IMR-90 (cell line): Measurements from ENCODE around the gene NPFFR1. TPM values are rescaled to one million over a fixed set of nuclear protein-coding genes. Genes with fewer than 3 reads are reported as not detected.
A peak's percentile ranks its signal among the peaks of the same experiment; 100 is the strongest.

ENCODE experiments used
- ATAC-seq: fragments of 200-7000 bp; cut with Tn5 transposase; 2 replicates; pipeline ENCODE4 v1.9.1; 2020; ENCODE audit warnings: low read depth, mild to moderate bottlenecking, moderate library complexity
- BruUV-seq: library from RNA; stranded (reverse); fragments of 400-500 nt; replicated peaks from 2 replicates; lab custom pipeline; 2021; lab: Mats Ljungman, UMichigan
- CTCF ChIA-PET: fragments of 300-600 bp; formaldehyde crosslinking; extraction: SDS; loops from one replicate; lab custom pipeline; 2021; ENCODE audit warnings: antibody characterized with exemption; lab: Yijun Ruan, JAX
- POLR2A ChIA-PET: fragments of 300-600 bp; sonication (Branson Sonifier 250); formaldehyde crosslinking; loops from one replicate; lab custom pipeline; 2022; ENCODE audit warnings: antibody characterized with exemption; ENCODE audit not compliant: unreplicated experiment; lab: Charles Lee
- DNase-seq: peaks from one replicate; pipeline ENCODE4 v3.0.0; 2013
- H2AFZ ChIP-seq: replicated peaks from 2 replicates; pipeline ENCODE3; 2013; ENCODE audit warnings: low read length, mild to moderate bottlenecking; ENCODE audit not compliant: poor library complexity
- H2AK5ac ChIP-seq: 2 replicates; pipeline ENCODE4 v1.6.1; 2013; ENCODE audit warnings: low read depth, low read length, inconsistent platforms
- H2AK9ac ChIP-seq: replicated peaks from 2 replicates; pipeline ENCODE3; 2013; ENCODE audit warnings: mild to moderate bottlenecking, low read depth, low read length, moderate library complexity; ENCODE audit not compliant: poor library complexity
- H2BK120ac ChIP-seq: 2 replicates; pipeline ENCODE4 v1.6.1; 2013; ENCODE audit warnings: low read depth, low read length, inconsistent platforms
- H2BK15ac ChIP-seq: 3 replicates; pipeline ENCODE4 v1.6.1; 2013; ENCODE audit warnings: low read depth, low read length, inconsistent platforms
- H2BK20ac ChIP-seq: 2 replicates; pipeline ENCODE4 v1.6.1; 2013; ENCODE audit warnings: low read depth, mild to moderate bottlenecking, inconsistent platforms, low read length, moderate library complexity
- H2BK5ac ChIP-seq: 2 replicates; pipeline ENCODE4 v1.6.1; 2013; ENCODE audit warnings: mild to moderate bottlenecking, low read depth, low read length, inconsistent platforms; ENCODE audit not compliant: poor library complexity, severe bottlenecking
- H3K14ac ChIP-seq: replicated peaks from 2 replicates; pipeline ENCODE4 v1.6.1; 2013; ENCODE audit warnings: low read depth, low read length, inconsistent platforms
- H3K18ac ChIP-seq: 2 replicates; pipeline ENCODE4 v1.6.1; 2013; ENCODE audit warnings: low read depth, low read length, control low read depth
- H3K23ac ChIP-seq: 2 replicates; pipeline ENCODE4 v1.6.1; 2013; ENCODE audit warnings: low read depth, low read length, inconsistent platforms
- H3K27ac ChIP-seq: 2 replicates; pipeline ENCODE4 v1.5.1; 2013; ENCODE audit warnings: mild to moderate bottlenecking, control low read depth, low read length; ENCODE audit not compliant: insufficient read depth
- H3K27me3 ChIP-seq: 2 replicates; pipeline ENCODE4 v1.6.1; 2013; ENCODE audit warnings: low read length; ENCODE audit not compliant: control insufficient read depth, insufficient read depth
- H3K36me3 ChIP-seq: 2 replicates; pipeline ENCODE4 v1.6.1; 2013; ENCODE audit warnings: low read length, mixed read lengths; ENCODE audit not compliant: control insufficient read depth, insufficient read depth
- H3K4ac ChIP-seq: 2 replicates; pipeline ENCODE4 v1.6.1; 2013; ENCODE audit warnings: low read depth, low read length, inconsistent platforms
- H3K4me1 ChIP-seq: 2 replicates; pipeline ENCODE4 v1.6.1; 2013; ENCODE audit warnings: low read length, mixed read lengths; ENCODE audit not compliant: control insufficient read depth, insufficient read depth
- H3K4me2 ChIP-seq: 2 replicates; pipeline ENCODE4 v1.6.1; 2013; ENCODE audit warnings: low read depth, mild to moderate bottlenecking, control low read depth, low read length, moderate library complexity
- H3K4me3 ChIP-seq: 2 replicates; pipeline ENCODE4 v1.5.1; 2013; ENCODE audit warnings: low read depth, mild to moderate bottlenecking, control low read depth, low read length, moderate library complexity; ENCODE audit not compliant: insufficient read depth
- H3K56ac ChIP-seq: 2 replicates; pipeline ENCODE4 v1.6.1; 2013; ENCODE audit warnings: low read length, inconsistent platforms; ENCODE audit not compliant: insufficient read depth; ENCODE audit errors: extremely low read depth
- H3K79me1 ChIP-seq, 2 experiments: 2 replicates each; pipeline ENCODE4 v1.6.1; 2013; ENCODE audit warnings: low read length in 2 of 2, inconsistent platforms in 1 of 2, low read depth in 1 of 2
- H3K9ac ChIP-seq: 2 replicates; pipeline ENCODE4 v1.6.1; 2013; ENCODE audit warnings: low read depth, low read length, control low read depth
- H3K9me1 ChIP-seq: 2 replicates; pipeline ENCODE4 v1.6.1; 2013; ENCODE audit warnings: low read length, inconsistent platforms; ENCODE audit not compliant: insufficient read depth
- H3K9me3 ChIP-seq: 2 replicates; pipeline ENCODE4 v1.6.1; 2013; ENCODE audit warnings: low read length; ENCODE audit not compliant: control insufficient read depth, insufficient read depth
- H4K20me1 ChIP-seq: 2 replicates; pipeline ENCODE4 v1.6.1; 2013; ENCODE audit warnings: low read length, inconsistent platforms; ENCODE audit not compliant: insufficient read depth
- H4K5ac ChIP-seq: 2 replicates; pipeline ENCODE4 v1.6.1; 2013; ENCODE audit warnings: mild to moderate bottlenecking, low read depth, low read length, control low read depth
- H4K8ac ChIP-seq, 2 experiments: 2 replicates each; pipeline ENCODE4 v1.6.1; 2013; ENCODE audit warnings: low read depth in 2 of 2, low read length in 2 of 2, control low read depth in 1 of 2, inconsistent platforms in 1 of 2
- H4K91ac ChIP-seq: 2 replicates; pipeline ENCODE4 v1.6.1; 2013; ENCODE audit warnings: low read depth, low read length, inconsistent platforms; ENCODE audit not compliant: insufficient read depth
- BHLHE40 ChIP-seq: fragments of 150-350 bp; IDR thresholded peaks from 2 replicates; pipeline ENCODE4 v1.6.1; 2016; ENCODE audit warnings: mild to moderate bottlenecking, low read depth, low read length
- CEBPB ChIP-seq: IDR thresholded peaks from 2 replicates; pipeline ENCODE4 v1.6.1; 2012; ENCODE audit warnings: low read depth, low read length, improper control_type of control experiment
- CHD1 ChIP-seq: IDR thresholded peaks from 2 replicates; pipeline ENCODE4 v1.6.1; 2012; ENCODE audit warnings: low read depth, low read length, improper control_type of control experiment
- FOS ChIP-seq: fragments of 150-350 bp; IDR thresholded peaks from 2 replicates; pipeline ENCODE4 v1.6.1; 2016; ENCODE audit warnings: low read depth, low read length
- MAFK ChIP-seq: IDR thresholded peaks from 2 replicates; pipeline ENCODE4 v1.6.1; 2012; ENCODE audit warnings: low read depth, low read length, improper control_type of control experiment
- MXI1 ChIP-seq: IDR thresholded peaks from 2 replicates; pipeline ENCODE4 v1.6.1; 2012; ENCODE audit warnings: low read depth, mild to moderate bottlenecking, low read length, moderate library complexity, borderline replicate concordance
- RCOR1 ChIP-seq: IDR thresholded peaks from 2 replicates; pipeline ENCODE4 v1.6.1; 2012; ENCODE audit warnings: mild to moderate bottlenecking, low read length, improper control_type of control experiment; ENCODE audit not compliant: insufficient replicate concordance
- SMC3 ChIP-seq: fragments of 150-350 bp; IDR thresholded peaks from 2 replicates; pipeline ENCODE4 v1.6.1; 2016; ENCODE audit warnings: low read depth, mild to moderate bottlenecking, antibody characterized with exemption, low read length, moderate library complexity
- WGBS, 2 experiments: methylation state at CpG; one replicate each; pipeline versions ENCODE4 v1.1.5 to v1.1.7; 2013; ENCODE audit warnings: missing lambda C conversion rate in 2 of 2; ENCODE audit not compliant: insufficient read length in 1 of 2; ENCODE audit errors: extremely low coverage in 2 of 2; 5-methylcytosine and 5-hydroxymethylcytosine counted together
- dilution Hi-C: fragments of 300-500 bp; cut with HindIII; formaldehyde crosslinking; loops from one replicate; pipeline ENCODE4 v1.14.3; 2018; ENCODE audit warnings: low sequenced_read_pairs; ENCODE audit not compliant: unreplicated experiment
- in situ Hi-C: fragments of 300-500 bp; cut with MboI; formaldehyde crosslinking; loops from 3 replicates; pipeline ENCODE4 v1.14.3; 2019; ENCODE audit warnings: low sequenced_read_pairs, inconsistent platforms, mixed read lengths
- intact Hi-C: fragments of 100-400 bp; cut with micrococcal nuclease; formaldehyde crosslinking; loops from 2 replicates; pipeline ENCODE4 v1.10.0; 2022
- polyA plus RNA-seq, 3 experiments: library from polyadenylated mRNA; depleted of rRNA; stranded (reverse); fragments of >200 nt; gene quantifications; 2 replicates each; pipeline ENCODE4 v1.2.3, GENCODE V29; 2012; ENCODE audit warnings: low replicate concordance in 1 of 3
- total RNA-seq: library from RNA; depleted of rRNA; stranded (reverse); fragments of >200 nt; gene quantifications from 2 replicates; pipeline ENCODE4 v1.2.3, GENCODE V29; 2012
- TF ChIP-seq, protein P1 (sequence below): fragments of 150-350 bp; IDR thresholded peaks from 2 replicates; pipeline ENCODE4 v1.6.1; 2016; ENCODE audit warnings: low read depth, mild to moderate bottlenecking, low read length, moderate library complexity, borderline replicate concordance
- TF ChIP-seq, protein P2 (sequence below): fragments of 150-350 bp; IDR thresholded peaks from 2 replicates; pipeline ENCODE4 v1.6.1; 2017; ENCODE audit warnings: mild to moderate bottlenecking, antibody characterized with exemption, low read length, low read depth

Gene NPFFR1
- total and polyA plus RNA-seq, 2 of the 4 experiments (the other 2 are of a cell fraction) = not detected

- no TSS peak for BruUV-seq
- DNase-seq = no peak
- WGBS, 2 experiments = 25% methylated on average over 45 of the region's 73 CpGs; no CpG with 5 or more reads in 1 of the 2 experiments
These were observed 28.2 kb downstream of the NPFFR1 start for GRCh38 chr10:70255329-70256299.

More at GRCh38 chr10:70255329-70256299, 28.2 kb downstream of the NPFFR1 start:
- CTCF ChIA-PET = interaction anchor here (0.7 to 1.0 kb wide), 2 partner anchors 12 to 13 kb away, joined by 3 read pairs; no protein-coding TSS in a partner anchor
- H2BK120ac ChIP-seq = no peak overlapping the region
- peak overlapping the region; percentile 55 for H2AK9ac ChIP-seq
- in situ Hi-C loops (no loop called here), intact Hi-C loops (no loop called here), dilution Hi-C loops (no loop called here)
- no peak overlapping the region for H2BK20ac ChIP-seq
- H3K4me2 ChIP-seq = no peak overlapping the region
- no peak overlapping the region for H3K56ac ChIP-seq
- no peak for TF ChIP-seq RCOR1
- TF ChIP-seq FOS = no peak
- TF ChIP-seq SMC3 = no peak
- TF ChIP-seq MXI1 = no peak
- no peak for TF ChIP-seq CHD1
- TF ChIP-seq, protein P1, sequence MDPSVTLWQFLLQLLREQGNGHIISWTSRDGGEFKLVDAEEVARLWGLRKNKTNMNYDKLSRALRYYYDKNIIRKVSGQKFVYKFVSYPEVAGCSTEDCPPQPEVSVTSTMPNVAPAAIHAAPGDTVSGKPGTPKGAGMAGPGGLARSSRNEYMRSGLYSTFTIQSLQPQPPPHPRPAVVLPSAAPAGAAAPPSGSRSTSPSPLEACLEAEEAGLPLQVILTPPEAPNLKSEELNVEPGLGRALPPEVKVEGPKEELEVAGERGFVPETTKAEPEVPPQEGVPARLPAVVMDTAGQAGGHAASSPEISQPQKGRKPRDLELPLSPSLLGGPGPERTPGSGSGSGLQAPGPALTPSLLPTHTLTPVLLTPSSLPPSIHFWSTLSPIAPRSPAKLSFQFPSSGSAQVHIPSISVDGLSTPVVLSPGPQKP = no peak
- TF ChIP-seq BHLHE40 = no peak
- no peak for TF ChIP-seq MAFK
- TF ChIP-seq, protein P2, sequence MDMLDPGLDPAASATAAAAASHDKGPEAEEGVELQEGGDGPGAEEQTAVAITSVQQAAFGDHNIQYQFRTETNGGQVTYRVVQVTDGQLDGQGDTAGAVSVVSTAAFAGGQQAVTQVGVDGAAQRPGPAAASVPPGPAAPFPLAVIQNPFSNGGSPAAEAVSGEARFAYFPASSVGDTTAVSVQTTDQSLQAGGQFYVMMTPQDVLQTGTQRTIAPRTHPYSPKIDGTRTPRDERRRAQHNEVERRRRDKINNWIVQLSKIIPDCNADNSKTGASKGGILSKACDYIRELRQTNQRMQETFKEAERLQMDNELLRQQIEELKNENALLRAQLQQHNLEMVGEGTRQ = no peak
- TF ChIP-seq CEBPB = no peak
- H3K27ac ChIP-seq = no peak overlapping the region
- H3K4me3 ChIP-seq = no peak overlapping the region
- H3K14ac ChIP-seq = no peak overlapping the region
- H3K4me1 ChIP-seq = peaks cover 1% of the 10 kb centered on the region; the same call in 1 of the 2 replicates
- no peak overlapping the region for H4K91ac ChIP-seq
- H4K5ac ChIP-seq = no peak overlapping the region
- no peaks in the 10 kb centered on the region for H3K36me3 ChIP-seq
- no peaks in the 10 kb centered on the region for H3K9me1 ChIP-seq
- H2AFZ ChIP-seq = peak overlapping the region; percentile 58
- no peak overlapping the region for H3K9ac ChIP-seq
- H2AK5ac ChIP-seq = no peak overlapping the region
- H4K20me1 ChIP-seq = no peaks in the 10 kb centered on the region
- no peak overlapping the region for H2BK15ac ChIP-seq
- H3K79me1 ChIP-seq = no peaks in the 10 kb centered on the region
- H3K18ac ChIP-seq = no peak overlapping the region
- no peak overlapping the region for H3K23ac ChIP-seq
- peaks cover 24% of the 10 kb centered on the region for H3K27me3 ChIP-seq
- H2BK5ac ChIP-seq = no peak overlapping the region
- no peak for ATAC-seq
- POLR2A ChIA-PET = no interaction called here
- no peak overlapping the region for H3K4ac ChIP-seq
- no peak overlapping the region for H4K8ac ChIP-seq
- H3K9me3 ChIP-seq = peaks cover 7% of the 10 kb centered on the region
